Measurements from ENCODE around the gene TMEM72. TPM values are rescaled to one million over a fixed set of nuclear protein-coding genes. Genes with fewer than 3 reads are reported as not detected.

Gene TMEM72
- total RNA-seq, 1 experiment from 2014 or later, result not detected

GRCh38 chr10:44925811-44926750 is 14.9 kb downstream of the TMEM72 start (continued):
- no peak for TF ChIP-seq POLR2AphosphoS5 (IDR thresholded peaks at IDR 0.05; ENCODE audit: low read depth, low read length)

GRCh38 chr10:44926751-44927351 is 15.7 kb downstream of the TMEM72 start:
- CTCF ChIA-PET, result no interaction called here
- H3K36me3 ChIP-seq (ENCODE audit: control insufficient read depth, insufficient read depth, low read length), result no peaks in the 10 kb centered on the region
- no peak overlapping the region for H3K27ac ChIP-seq (ENCODE audit: low read length)
- H3K9me3 ChIP-seq (ENCODE audit: control insufficient read depth, insufficient read depth, low read depth, low read length), result no peaks in the 10 kb centered on the region
- intact Hi-C loops (cut with micrococcal nuclease; ENCODE audit: unreplicated experiment) (no loop called here), in situ Hi-C loops (cut with HindIII; ENCODE audit: low pct_unique_long_range_greater_than_20kb, low sequenced_read_pairs) (no loop called here)
- TF ChIP-seq REST (IDR thresholded peaks at IDR 0.05; ENCODE audit: insufficient read depth in 1 of 2, low read depth in 2 of 2, low read length in 1 of 2), result no peak
- TF ChIP-seq CTCF (IDR thresholded peaks at IDR 0.05), result no peak
- TF ChIP-seq TCF7L2 (IDR thresholded peaks at IDR 0.05; ENCODE audit: low read depth, low read length), result no peak
- TF ChIP-seq POLR2AphosphoS5 (IDR thresholded peaks at IDR 0.05; ENCODE audit: low read depth, low read length), result no peak
- TF ChIP-seq SIN3A (IDR thresholded peaks at IDR 0.05; ENCODE audit: borderline replicate concordance, insufficient read depth, low read depth, low read length), result no peak
- POLR2A ChIA-PET, result no interaction called here
- no peak overlapping the region for H3K4me3 ChIP-seq (ENCODE audit: low read depth in 2 of 2, low read length in 2 of 2)
- no peaks in the 10 kb centered on the region for H3K4me1 ChIP-seq (ENCODE audit: control insufficient read depth, insufficient read depth, low read length)
- no peaks in the 10 kb centered on the region for H3K27me3 ChIP-seq (ENCODE audit: control insufficient read depth, insufficient read depth, low read length)
- ATAC-seq (no peak), DNase-seq (ENCODE audit: low read depth, low spot score) (no peak)
- no TSS peak for BruUV-seq (replicated peaks)

- ChIA-PET CTCF (no interaction called here), POLR2A (no interaction called here)
- no TSS peak for BruUV-seq (replicated peaks)
- ATAC-seq, result no peak
- no peaks in the 10 kb centered on the region for H3K36me3 ChIP-seq (ENCODE audit: control insufficient read depth, insufficient read depth, low read length)
- H3K27ac ChIP-seq (ENCODE audit: low read length), result no peak overlapping the region
- in situ Hi-C loops (cut with HindIII; ENCODE audit: low pct_unique_long_range_greater_than_20kb, low sequenced_read_pairs), result no loop called here
- no peaks in the 10 kb centered on the region for H3K4me1 ChIP-seq (ENCODE audit: control insufficient read depth, insufficient read depth, low read length)
- intact Hi-C loops (cut with micrococcal nuclease; ENCODE audit: unreplicated experiment), result no loop called here
- H3K4me3 ChIP-seq (ENCODE audit: low read depth in 2 of 2, low read length in 2 of 2), result no peak overlapping the region
- H3K27me3 ChIP-seq (ENCODE audit: control insufficient read depth, insufficient read depth, low read length), result no peaks in the 10 kb centered on the region
- no peaks in the 10 kb centered on the region for H3K9me3 ChIP-seq (ENCODE audit: control insufficient read depth, insufficient read depth, low read depth, low read length)
- no peak for DNase-seq (ENCODE audit: low read depth, low spot score)
- no peak for TF ChIP-seq REST (IDR thresholded peaks at IDR 0.05; ENCODE audit: insufficient read depth in 1 of 2, low read depth in 2 of 2, low read length in 1 of 2)
- TF ChIP-seq SIN3A (IDR thresholded peaks at IDR 0.05; ENCODE audit: borderline replicate concordance, insufficient read depth, low read depth, low read length), result no peak
- TF ChIP-seq CTCF (IDR thresholded peaks at IDR 0.05), result no peak
- no peak for TF ChIP-seq POLR2AphosphoS5 (IDR thresholded peaks at IDR 0.05; ENCODE audit: low read depth, low read length)
- no peak for TF ChIP-seq TCF7L2 (IDR thresholded peaks at IDR 0.05; ENCODE audit: low read depth, low read length)
These were observed 16.2 kb downstream of the TMEM72 start for GRCh38 chr10:44927352-44927751.
